SK-N-SH (cell line): Measurements from ENCODE around the gene MRPS2. TPM values are rescaled to one million over a fixed set of nuclear protein-coding genes. Genes with fewer than 3 reads are reported as not detected.

ENCODE experiments used
- CTCF ChIA-PET: fragments of 300-600, 350-600 bp; formaldehyde crosslinking; extraction: SDS; loops from one replicate; lab custom pipeline; 2021; lab: Yijun Ruan, JAX
- POLR2A ChIA-PET: fragments of 350-600 bp; sonication (Branson Sonifier 250); formaldehyde crosslinking; extraction: SDS; loops from one replicate; lab custom pipeline; 2020; ENCODE audit warnings: antibody characterized with exemption, inconsistent platforms; lab: Yijun Ruan, JAX
- DNase-seq: peaks from one replicate; pipeline ENCODE4 v3.0.0; 2012
- H2AFZ ChIP-seq: fragments of 200-600 bp; sonication (generic); 2 replicates; pipeline ENCODE4 v1.8.1; 2016; ENCODE audit warnings: antibody characterized with exemption, mild to moderate bottlenecking, low read depth
- H3F3A ChIP-seq: fragments of 200-600 bp; sonication (generic); replicated peaks from 2 replicates; pipeline ENCODE3; 2016; ENCODE audit warnings: antibody characterized with exemption, mild to moderate bottlenecking; ENCODE audit not compliant: insufficient read depth
- H3K27ac ChIP-seq, 2 experiments: fragments of 200-500 bp in 1 of 2; fragments of 200-600 bp in 1 of 2; sonication (Bioruptor generic) in 1 of 2; sonication (generic), shearing (Covaris generic) in 1 of 2; 2 replicates each; pipeline versions ENCODE4 v1.5.1 to v1.6.1; 2014 to 2016; ENCODE audit warnings: low read depth in 2 of 2, inconsistent platforms in 1 of 2, low read length in 1 of 2, mild to moderate bottlenecking in 1 of 2, mixed read lengths in 1 of 2
- H3K27me3 ChIP-seq: fragments of 200-600 bp; sonication (generic), shearing (Covaris generic); 2 replicates; pipeline ENCODE4 v1.6.1; 2016; ENCODE audit warnings: mixed run types; ENCODE audit not compliant: insufficient read depth
- H3K36me3 ChIP-seq, 2 experiments: fragments of 200-500 bp in 1 of 2; fragments of 200-600 bp in 1 of 2; sonication (Bioruptor generic) in 1 of 2; sonication (generic) in 1 of 2; replicated peaks in 1 of 2; 2 replicates each; pipeline versions ENCODE3 to v1.5.1; 2014 to 2016; ENCODE audit warnings: low read length in 1 of 2, mild to moderate bottlenecking in 1 of 2; ENCODE audit not compliant: insufficient read depth in 2 of 2, control insufficient read depth in 1 of 2
- H3K4me1 ChIP-seq, 2 experiments: fragments of 200-500 bp in 1 of 2; fragments of 200-600 bp in 1 of 2; sonication (Bioruptor generic) in 1 of 2; sonication (generic), shearing (Covaris generic) in 1 of 2; 2 replicates each; pipeline versions ENCODE4 v1.5.1 to v1.6.1; 2014 to 2016; ENCODE audit warnings: low read depth in 1 of 2, low read length in 1 of 2, mixed run types in 1 of 2; ENCODE audit not compliant: insufficient read depth in 2 of 2, control insufficient read depth in 1 of 2
- H3K4me2 ChIP-seq: fragments of 200-600 bp; sonication (generic), shearing (Covaris generic); 2 replicates; pipeline ENCODE4 v1.6.1; 2017; ENCODE audit warnings: mixed run types
- H3K4me3 ChIP-seq, 2 experiments: fragments of 200-500 bp in 1 of 2; fragments of 200-600 bp in 1 of 2; sonication (Bioruptor generic) in 1 of 2; sonication (generic), shearing (Covaris generic) in 1 of 2; 2 replicates each; pipeline versions ENCODE4 v1.5.1 to v1.8.1; 2014 to 2016; ENCODE audit warnings: low read depth in 2 of 2, inconsistent platforms in 1 of 2, low read length in 1 of 2, mild to moderate bottlenecking in 1 of 2, mixed read lengths in 1 of 2, moderate library complexity in 1 of 2
- H3K79me2 ChIP-seq: fragments of 200-600 bp; sonication (generic); 2 replicates; pipeline ENCODE4 v1.8.1; 2017; ENCODE audit warnings: mild to moderate bottlenecking; ENCODE audit not compliant: insufficient read depth
- H3K9ac ChIP-seq: fragments of 200-600 bp; sonication (generic); 2 replicates; pipeline ENCODE4 v1.6.1; 2017; ENCODE audit warnings: mixed run types
- H3K9me2 ChIP-seq: fragments of 200-600 bp; sonication (generic); 2 replicates; pipeline ENCODE4 v1.6.1; 2017; ENCODE audit warnings: mixed run types
- H3K9me3 ChIP-seq: fragments of 200-600 bp; sonication (generic); 2 replicates; pipeline ENCODE4 v1.6.1; 2017; ENCODE audit warnings: mixed run types, mild to moderate bottlenecking, moderate library complexity
- H4K20me1 ChIP-seq: fragments of 200-600 bp; sonication (generic); 2 replicates; pipeline ENCODE4 v1.6.1; 2017; ENCODE audit warnings: mild to moderate bottlenecking, mixed run types; ENCODE audit not compliant: insufficient read depth
- ELF1 ChIP-seq: IDR thresholded peaks from 2 replicates; pipeline ENCODE4 v1.4.0; 2012
- FOSL2 ChIP-seq: IDR thresholded peaks from 2 replicates; pipeline ENCODE4 v1.4.0; 2012; ENCODE audit warnings: low read depth, mild to moderate bottlenecking, moderate library complexity, borderline replicate concordance
- FOXM1 ChIP-seq: IDR thresholded peaks from 2 replicates; pipeline ENCODE4 v1.4.0; 2012; ENCODE audit warnings: low read depth, mild to moderate bottlenecking
- GABPA ChIP-seq: IDR thresholded peaks from 2 replicates; pipeline ENCODE4 v1.4.0; 2012; ENCODE audit warnings: low read depth, mild to moderate bottlenecking
- MAX ChIP-seq: IDR thresholded peaks from 2 replicates; pipeline ENCODE4 v1.4.0; 2012; ENCODE audit warnings: low read depth
- MEF2A ChIP-seq: IDR thresholded peaks from 2 replicates; pipeline ENCODE4 v1.4.0; 2012; ENCODE audit warnings: low read depth, borderline replicate concordance
- RAD21 ChIP-seq: IDR thresholded peaks from 2 replicates; pipeline ENCODE4 v1.6.1; 2012; ENCODE audit warnings: mild to moderate bottlenecking, low read length
- RCOR1 ChIP-seq: fragments of 150-350 bp; IDR thresholded peaks from 2 replicates; pipeline ENCODE4 v1.6.1; 2017; ENCODE audit warnings: antibody characterized with exemption, low read length
- REST ChIP-seq: IDR thresholded peaks from 2 replicates; pipeline ENCODE4 v1.6.1; 2012; ENCODE audit warnings: mild to moderate bottlenecking, low read depth, low read length, moderate library complexity
- RFX5 ChIP-seq: IDR thresholded peaks from 2 replicates; pipeline ENCODE4 v1.6.1; 2012; ENCODE audit warnings: mild to moderate bottlenecking, improper control_type of control experiment, low read length
- SMC3 ChIP-seq: IDR thresholded peaks from 2 replicates; pipeline ENCODE4 v1.6.1; 2012; ENCODE audit warnings: low read depth, low read length, improper control_type of control experiment
- YY1 ChIP-seq: IDR thresholded peaks from 2 replicates; pipeline ENCODE4 v1.4.0; 2012; ENCODE audit warnings: low read depth, mild to moderate bottlenecking
- WGBS: methylation state at CpG from one replicate; pipeline ENCODE4 v1.1.6; 2017; ENCODE audit warnings: low lambda C conversion rate; 5-methylcytosine and 5-hydroxymethylcytosine counted together
- polyA plus RNA-seq, 3 experiments: library from polyadenylated mRNA; depleted of rRNA; stranded (reverse); fragments of >200 nt; gene quantifications; 2 replicates each; pipeline ENCODE4 v1.2.3, GENCODE V29; 2012

MRPS2 gene
- polyA plus RNA-seq, 1 of the 3 experiments (the other 2 are of a cell fraction), result 113 TPM

- WGBS, result 68% methylated on average over 4 of the region's 4 CpGs
- no peak for DNase-seq
- ChIA-PET POLR2A (no interaction called here), CTCF (interaction anchor here (1.1 to 4.2 kb wide), 3 partner anchors 8 to 18 kb away, joined by 3 to 12 read pairs (median 7); partner anchors contain the start of gene MRPS2)
- Histone ChIP-seq H3K9me2 (no peaks in the 10 kb centered on the region), H3F3A (no peaks in the 10 kb centered on the region), H3K79me2 (no peaks in the 10 kb centered on the region), H3K9ac (no peak overlapping the region), H3K9me3 (no peaks in the 10 kb centered on the region), H3K27ac (no peak overlapping the region), H3K36me3 (peaks cover 0 to 21% of the 10 kb centered on the region in 2 experiments), H3K4me1 (no peaks in the 10 kb centered on the region), H4K20me1 (no peaks in the 10 kb centered on the region), H2AFZ (no peak overlapping the region), H3K4me2 (no peak overlapping the region), H3K27me3 (no peaks in the 10 kb centered on the region), H3K4me3 (no peak overlapping the region)
- no peak for TF ChIP-seq MAX
- no peak for TF ChIP-seq FOSL2
- no peak for TF ChIP-seq RFX5
- TF ChIP-seq SMC3, result no peak
- no peak for TF ChIP-seq REST
- TF ChIP-seq YY1, result no peak
Observed at GRCh38 chr9:135491764-135492163, 8.7 kb upstream of the MRPS2 start.

- no peaks in the 10 kb centered on the region for H4K20me1 ChIP-seq
- H3K9me2 ChIP-seq, result no peaks in the 10 kb centered on the region
- no peak overlapping the region for H3K9ac ChIP-seq
- POLR2A ChIA-PET, result no interaction called here
- no peaks in the 10 kb centered on the region for H3K27me3 ChIP-seq
- TF ChIP-seq ELF1 (no peak), FOXM1 (no peak), GABPA (no peak), RCOR1 (no peak), RAD21 (no peak), MEF2A (no peak)
- H3K4me1 ChIP-seq, result no peaks in the 10 kb centered on the region
- no peak overlapping the region for H3K4me3 ChIP-seq
- no peak overlapping the region for H3K4me2 ChIP-seq
- no peaks in the 10 kb centered on the region for H3F3A ChIP-seq
- H3K27ac ChIP-seq, result no peak overlapping the region
- no peaks in the 10 kb centered on the region for H3K9me3 ChIP-seq
- WGBS, result 93% methylated on average over 27 of the region's 27 CpGs
- no peak for DNase-seq
- CTCF ChIA-PET, result interaction anchor here (1.7 kb wide), 1 partner anchor 12 kb away, joined by 6 read pairs; no protein-coding TSS in a partner anchor
- H3K36me3 ChIP-seq, result peaks cover 0 to 8% of the 10 kb centered on the region in 2 experiments
- no peaks in the 10 kb centered on the region for H3K79me2 ChIP-seq
- no peak overlapping the region for H2AFZ ChIP-seq
Observed at GRCh38 chr9:135492886-135493669, 7.4 kb upstream of the MRPS2 start.
